Stimulated activated CD4-positive, alpha-beta T cell treated with anti-CD3 and anti-CD28 coated beads, Interleukin-4, amount 100 ng/mL, for 4 hours (primary cell): ENCODE data around the gene NMUR1.
"Not testable (repeated sequence)": the region's sequence is repeated elsewhere in the genome, so short reads cannot be mapped to it uniquely, and the experiment has no call there.

Source experiments
- DNase-seq, 2 experiments: peaks; one replicate each; pipeline ENCODE4 v3.0.0-alpha.2; 2020

Gene NMUR1, protein sequence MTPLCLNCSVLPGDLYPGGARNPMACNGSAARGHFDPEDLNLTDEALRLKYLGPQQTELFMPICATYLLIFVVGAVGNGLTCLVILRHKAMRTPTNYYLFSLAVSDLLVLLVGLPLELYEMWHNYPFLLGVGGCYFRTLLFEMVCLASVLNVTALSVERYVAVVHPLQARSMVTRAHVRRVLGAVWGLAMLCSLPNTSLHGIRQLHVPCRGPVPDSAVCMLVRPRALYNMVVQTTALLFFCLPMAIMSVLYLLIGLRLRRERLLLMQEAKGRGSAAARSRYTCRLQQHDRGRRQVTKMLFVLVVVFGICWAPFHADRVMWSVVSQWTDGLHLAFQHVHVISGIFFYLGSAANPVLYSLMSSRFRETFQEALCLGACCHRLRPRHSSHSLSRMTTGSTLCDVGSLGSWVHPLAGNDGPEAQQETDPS

DNA sequence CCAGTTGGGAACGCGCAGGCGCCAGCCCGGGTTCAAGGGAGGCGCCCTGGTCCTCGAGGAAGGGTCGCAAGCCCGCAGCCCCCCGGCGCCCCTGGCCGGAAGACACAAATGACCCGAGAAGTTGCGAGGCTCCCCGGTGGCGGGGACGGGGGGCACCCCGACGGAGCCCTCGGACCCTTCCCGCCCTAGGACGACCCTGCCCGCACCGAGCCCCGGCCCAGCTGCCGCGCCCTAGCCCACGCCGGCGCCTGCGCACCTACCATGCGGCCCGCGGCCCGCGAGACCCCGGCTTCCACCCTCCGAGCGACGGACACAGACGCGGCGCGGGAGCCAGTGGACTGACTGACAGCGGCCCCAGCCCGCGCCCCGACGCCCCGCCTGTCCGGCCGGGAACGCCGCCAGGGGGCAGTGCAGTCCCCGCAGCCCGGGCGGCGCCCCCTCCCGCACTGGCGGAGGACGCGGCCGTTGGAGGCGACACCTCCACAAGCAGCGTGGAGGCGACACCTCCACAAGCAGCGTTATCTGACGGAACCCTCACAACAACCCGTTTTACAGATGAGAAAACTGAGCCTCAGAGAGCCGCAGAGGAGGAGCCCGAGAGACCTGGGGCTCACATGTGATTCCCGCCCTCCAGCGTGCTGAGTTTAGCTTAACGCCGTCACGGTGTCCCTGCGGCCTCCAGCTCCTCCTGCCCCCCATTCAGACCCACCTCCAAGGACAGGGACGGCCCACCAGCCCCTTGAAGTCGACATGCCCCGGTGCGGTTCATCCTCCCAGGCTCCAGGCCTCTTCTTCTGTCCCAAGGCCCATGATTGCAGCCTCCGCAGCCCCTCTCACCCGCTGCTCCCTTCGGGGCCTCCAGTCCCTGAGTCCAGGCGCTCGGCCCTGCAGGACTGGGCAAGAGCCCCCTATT lies at the start of gene NMUR1:
Gene NMUR1 (minus strand): TSS at position 347 of the 913 bp plus-strand sequence. CDS start 84 bp downstream, at position 263.
- peak; percentile 54 to 72 for DNase-seq

DNA sequence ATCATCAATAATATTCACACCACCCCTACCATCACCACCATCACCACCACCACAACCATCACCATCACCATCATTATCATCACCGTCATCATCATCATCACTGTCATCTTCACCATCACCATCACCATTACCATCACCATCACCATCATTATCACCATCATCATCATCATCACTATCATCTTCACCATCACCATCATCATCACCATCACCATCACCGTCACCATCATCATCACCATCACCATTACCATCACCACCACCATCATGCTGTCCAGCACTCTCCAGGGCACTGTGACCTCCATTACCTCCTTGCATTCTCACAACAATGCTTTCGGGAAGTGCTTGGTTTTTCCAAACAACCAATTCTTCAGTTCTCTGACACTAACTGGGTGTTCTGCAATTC lies 49.3 kb upstream of the NMUR1 start:
- DNase-seq = no peak

DNA sequence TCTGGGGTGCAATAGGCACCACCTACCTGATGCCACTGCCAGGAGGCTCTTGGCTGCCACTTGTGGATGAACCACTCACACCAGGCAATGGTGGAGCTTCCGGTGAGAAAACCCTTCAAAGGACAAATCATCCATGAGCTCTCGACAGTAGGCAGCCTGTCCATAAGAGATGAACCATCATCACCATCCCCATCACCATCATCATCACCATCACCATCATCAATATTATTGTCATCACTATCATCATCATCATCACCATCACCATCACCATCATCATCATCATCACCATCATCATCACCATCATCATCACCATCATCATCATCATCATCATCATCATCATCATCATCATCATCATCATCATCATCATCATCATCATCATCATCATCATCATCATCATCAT lies 48.4 kb upstream of the NMUR1 start:
- DNase-seq = not testable (repeated sequence)

DNA sequence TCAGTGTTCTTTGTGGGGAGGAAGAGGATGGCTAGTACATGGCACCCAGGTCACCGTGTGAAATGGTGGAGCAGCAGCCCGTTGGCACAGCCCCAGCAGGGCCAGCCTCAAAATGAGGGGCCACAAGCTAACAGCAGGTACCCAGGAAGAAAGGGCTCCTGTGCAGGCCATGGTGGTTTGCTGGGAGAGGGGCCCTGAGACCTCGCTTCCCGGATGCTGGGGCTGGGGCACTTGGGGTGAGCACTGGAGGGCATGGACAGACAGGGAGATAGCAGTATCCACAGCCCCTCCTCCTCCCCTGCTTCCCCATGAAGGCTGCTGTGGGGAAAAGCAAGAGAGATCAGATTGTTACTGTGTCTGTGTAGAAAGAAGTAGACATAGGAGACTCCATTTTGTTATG lies 46.2 kb upstream of the NMUR1 start:
- no peak for DNase-seq

DNA sequence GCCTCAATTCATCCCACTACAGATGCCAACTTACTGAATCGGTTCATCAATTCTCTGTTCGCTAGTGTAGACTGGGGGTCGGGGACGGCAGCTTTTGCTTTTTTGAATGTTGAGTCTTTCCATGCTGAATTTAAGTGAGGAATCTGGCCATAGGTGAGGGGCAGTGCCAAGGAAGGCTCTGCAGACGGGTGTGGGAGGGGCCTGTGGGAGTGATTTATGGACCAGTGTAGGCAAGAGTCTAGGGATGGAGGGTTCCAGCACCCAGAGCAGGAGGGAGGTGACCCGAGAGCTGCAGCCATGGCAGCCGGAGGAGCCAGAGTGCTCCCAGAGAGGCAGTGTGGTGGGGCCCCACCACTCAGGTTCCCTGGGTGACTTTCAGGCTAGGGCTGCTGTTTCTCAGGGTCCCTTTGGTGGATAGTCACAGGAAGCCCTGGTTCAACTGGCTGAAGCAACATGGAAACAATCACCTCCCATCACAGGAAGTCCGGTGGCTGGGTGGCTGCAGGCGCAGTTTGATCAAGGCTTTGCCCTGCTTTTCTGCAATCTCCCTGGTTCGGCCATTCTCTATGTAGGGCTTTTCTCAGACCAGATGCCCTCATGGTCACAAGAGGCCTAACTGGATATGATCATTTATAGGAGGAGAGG lies 45.5 kb upstream of the NMUR1 start:
- no peak for DNase-seq

DNA sequence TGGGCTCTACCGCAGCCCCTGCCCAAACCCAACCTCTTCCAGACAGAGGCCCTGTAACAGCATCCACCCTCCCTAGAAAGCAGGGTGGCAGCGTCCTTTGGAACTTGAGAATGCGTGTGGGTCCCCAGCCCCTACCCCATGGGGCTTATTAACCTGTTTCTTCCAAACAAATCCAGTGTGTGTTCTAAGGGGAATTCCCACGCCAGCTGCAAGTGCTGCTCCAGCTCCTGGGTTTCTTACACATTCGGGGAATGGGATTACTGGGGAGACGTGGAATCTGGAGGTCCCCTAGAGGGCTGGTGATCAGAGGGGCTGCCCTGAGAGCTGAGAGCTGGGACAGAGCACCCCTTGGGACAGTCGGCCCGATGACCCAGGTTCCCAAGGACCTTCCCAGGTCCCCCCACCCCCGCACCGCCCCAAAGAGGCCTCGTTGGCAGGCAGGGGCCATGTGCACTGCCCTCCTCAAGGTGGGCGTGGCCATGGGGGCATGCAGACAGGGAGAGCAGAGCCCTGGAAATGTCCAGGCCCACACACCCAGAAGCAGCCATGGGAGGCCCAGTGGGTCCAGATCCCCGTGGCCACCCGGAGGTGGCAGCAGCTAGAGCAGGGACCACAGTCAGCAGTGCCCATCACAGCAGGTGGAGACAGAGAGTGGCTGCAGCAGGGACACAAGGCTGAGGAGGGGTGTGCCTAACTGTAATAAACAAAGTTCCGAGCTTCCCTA lies 43.6 kb upstream of the NMUR1 start:
- DNase-seq = no peak

DNA sequence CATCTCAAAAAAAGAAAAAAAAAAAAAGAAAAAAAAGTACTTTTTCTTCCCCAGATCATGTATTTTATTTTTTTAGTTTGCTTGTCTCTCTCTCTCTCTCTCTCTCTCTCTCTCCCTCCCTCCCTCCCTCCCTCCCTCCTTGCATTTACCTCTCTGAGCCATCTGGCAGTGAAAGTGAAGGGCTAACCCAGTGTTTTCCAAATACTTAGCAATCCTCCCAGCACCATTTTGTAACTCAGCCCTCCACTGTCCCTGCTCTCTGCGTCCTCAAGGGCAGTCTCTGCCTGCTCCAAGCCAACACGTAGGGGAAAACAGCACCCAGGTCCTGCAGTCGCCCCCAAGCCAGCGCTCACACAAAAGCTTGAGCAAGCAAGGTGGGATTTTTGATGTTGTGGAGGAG lies 42.9 kb upstream of the NMUR1 start:
- no peak for DNase-seq

DNA sequence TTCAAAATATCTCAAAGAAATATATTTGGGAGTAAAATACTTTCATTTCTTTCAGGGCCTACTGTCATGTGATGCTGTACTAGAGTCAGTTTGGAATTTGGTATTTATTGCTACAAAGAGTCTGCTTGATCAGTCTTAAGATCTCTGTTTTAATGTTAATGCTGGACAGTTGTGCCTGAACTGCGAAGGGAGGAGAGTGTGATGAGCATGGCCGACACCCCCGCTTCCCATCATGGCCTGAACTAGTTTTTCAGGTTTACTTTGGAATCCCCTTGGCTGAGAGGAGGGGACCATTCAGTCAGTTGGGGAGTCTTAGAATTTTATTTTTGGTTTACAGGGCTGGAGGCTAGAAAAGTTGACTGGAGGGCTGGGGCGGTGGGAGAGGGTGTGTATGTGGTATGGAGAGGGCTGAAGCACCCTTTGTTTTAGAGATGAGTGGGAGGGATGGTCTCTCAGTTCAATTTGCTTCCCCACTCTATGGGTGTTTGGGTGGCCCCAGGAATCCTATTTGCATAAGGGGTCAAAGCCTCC lies 41.5 kb upstream of the NMUR1 start:
- DNase-seq = no peak

DNA sequence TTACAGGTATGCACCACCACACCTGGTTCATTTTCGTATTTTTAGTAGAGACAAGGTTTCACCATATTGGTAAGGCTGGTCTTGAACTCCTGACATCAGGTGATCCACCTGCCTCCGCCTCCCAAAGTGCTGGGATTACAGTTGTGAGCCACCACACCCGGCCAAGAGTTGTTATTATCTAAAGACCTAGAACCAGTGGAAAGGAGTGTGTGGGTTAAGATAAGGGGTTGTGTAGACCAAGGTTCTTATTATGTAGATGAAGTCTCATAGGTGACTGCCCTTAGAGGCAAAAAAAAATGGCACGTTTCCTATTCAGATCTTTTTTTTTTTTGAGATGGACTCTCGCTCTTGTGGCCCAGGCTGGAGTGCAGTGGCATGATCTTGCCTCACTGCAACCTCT lies 40.7 kb upstream of the NMUR1 start:
- not testable (repeated sequence) for DNase-seq

DNA sequence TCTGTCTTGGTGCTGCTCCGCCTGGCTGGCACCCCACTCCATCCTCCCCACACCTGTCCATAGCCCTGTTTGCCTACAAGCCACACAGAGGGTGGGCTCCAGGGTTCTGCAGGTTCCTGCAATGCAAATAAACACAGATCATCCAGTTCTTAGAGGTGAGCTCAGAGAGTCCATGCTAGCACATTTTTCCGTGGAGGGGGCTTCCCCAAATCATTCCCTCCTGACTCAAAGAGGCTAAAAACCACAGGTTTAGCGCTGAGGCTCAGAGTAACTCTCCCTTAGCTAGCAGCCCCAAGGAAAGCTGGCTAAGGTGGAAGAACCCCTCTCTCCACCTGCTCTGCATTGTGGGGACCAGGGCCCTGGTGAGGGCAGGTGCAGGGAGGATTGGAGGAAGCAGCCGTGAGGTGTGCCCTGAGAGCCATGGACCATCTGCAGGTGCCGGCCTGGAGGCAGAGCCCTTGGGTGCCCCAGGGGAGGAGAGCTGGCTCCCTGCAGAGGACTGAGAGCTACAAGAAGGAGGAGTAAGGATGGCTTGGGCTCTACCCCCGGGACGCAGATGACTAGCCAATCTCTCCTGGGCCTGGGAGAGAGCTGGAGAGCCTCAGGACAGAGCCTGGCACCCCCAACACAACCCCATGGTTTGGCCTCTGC lies 38.7 kb upstream of the NMUR1 start:
- no peak for DNase-seq

DNA sequence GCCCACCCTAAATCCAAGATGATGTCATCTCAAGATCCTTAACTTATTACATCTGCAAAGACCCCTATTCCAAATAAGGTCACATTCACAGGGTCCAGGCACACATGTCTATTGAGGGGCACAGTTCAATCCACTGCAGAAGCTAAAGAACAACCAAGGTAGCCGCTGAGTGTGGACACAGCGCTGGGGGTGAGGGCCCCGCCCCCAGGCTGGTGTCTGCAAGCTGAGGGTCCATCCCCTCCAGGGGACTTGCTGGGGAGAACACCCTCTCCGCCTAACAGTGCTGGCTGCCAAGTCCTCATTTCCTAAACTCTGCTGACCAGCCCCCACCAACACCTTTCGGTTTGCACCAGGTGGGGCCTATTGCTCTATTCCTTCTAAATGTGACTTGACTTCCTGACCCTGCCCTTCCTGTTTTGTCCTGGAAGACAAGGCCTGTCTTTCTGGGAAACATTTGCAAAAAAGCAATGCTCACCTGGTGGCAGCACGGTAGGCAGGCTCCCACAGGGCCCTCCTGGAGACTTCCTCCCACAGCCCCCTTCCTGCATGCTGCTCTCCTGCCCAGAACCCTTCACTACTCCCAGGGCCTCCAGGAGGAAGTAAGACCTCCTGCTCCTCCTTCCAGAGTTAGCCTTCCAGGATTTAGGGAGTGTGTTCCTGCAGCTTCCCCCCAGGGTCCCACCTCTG lies 38.0 kb upstream of the NMUR1 start:
- DNase-seq = no peak

DNA sequence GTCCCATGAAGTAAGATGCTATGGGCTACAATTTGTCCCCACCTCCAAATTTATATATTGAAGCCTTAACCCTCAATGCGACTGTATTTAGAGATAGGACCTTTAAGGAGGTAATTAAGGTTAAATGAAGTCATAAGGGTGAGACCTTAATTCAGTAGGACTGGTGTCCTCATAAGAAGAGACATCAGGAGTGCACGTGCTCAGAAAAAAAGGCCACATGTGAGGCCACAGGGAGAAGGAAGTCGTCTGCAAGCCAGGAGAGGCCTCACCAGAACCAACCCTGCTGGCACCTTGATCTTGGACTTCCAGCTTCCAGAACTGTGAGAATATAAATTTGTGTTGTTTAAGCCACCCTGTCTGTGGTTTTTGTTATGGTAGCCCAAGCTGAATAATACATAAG lies 36.9 kb upstream of the NMUR1 start:
- DNase-seq = no peak

DNA sequence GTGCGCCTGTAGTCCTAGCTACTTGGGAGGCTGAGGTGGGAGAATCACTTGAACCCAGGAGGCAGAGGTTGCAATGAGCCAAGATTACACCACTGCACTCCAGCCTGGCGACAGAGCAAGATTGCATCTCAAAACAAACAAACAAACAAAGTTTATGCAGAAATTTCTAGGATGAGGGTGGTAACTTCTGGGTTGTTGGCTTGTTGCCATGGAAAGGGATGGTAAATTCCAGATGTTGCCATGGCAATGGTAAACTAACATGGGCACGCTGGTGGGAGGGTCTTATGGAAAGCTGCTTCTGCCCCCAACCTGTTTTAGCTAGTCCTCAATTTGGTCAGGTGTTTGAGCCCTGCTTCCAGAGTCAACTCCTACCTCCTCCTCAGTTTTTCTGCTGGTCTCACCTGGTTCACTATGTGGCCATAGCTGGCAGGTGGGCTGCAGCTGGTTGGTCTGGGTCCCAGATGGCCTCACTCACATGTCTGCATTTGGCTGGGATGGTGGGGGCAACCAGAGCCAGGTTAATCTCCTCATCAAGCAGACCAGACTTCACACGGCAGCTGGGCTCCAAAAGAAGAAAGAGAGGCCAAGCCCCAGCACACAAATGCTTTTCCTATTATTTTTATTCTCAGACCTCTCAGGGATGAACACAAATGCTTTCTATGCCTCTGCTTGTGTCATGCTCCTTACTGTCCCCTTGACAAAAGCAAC lies 35.8 kb upstream of the NMUR1 start:
- DNase-seq = no peak

DNA sequence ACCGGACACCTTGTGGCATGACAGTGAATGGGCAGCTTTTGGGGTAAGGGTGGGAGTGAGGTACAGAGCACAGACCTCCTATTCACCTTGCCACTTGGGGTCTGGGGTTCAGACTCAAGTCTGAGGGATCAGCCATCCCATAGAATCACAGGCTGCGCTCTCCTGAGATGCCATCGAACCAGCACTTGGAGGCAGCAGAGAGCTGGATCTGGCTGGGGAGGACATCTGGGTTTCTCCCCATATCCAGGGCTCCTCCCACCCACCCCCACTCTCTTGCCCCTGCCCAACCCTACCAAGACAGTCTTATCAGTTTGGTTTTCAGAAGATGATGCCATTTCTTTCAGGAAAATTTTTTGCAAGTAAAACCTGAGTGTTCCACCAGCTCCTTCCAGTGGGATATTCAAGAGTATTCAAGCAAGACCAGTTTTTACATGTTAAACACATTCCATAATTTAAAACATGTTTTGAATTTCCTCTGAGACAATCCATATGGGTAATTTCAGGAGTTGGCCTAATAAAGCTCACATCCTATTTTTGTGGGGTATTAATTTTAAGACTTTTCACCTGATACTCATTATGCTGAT lies 33.2 kb upstream of the NMUR1 start:
- DNase-seq = no peak

DNA sequence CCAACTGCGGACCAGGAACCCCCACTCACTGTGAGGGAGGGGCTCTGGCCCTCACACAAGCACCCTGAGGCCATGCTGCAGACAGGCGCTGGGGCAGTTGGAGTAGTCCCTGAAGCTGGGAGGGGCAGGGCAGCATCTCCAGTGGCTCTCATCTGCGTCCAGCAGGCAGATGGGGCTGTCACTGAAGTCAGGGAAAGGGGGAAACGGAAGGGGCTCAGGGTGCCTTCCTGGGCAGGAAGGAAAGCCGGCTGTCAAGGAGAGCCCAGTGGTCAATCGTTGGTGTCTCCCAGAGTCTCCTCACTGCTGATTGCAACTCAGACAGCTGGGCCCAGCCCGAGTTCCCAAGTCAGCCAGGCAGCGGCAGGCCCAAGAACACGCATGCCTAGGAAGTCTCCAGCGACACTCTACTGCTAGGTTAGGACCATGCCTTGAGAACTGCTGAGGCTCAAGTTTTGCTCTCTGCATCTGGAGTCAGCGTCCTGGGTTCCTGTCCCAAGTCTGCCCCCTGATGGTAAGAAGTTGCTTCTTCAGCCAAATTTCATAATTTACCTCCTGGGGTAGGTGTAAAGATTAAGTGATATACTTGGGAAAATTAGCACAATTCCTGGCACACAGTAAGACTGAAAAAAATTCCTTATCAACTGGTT lies 27.4 kb upstream of the NMUR1 start:
- DNase-seq = peak; percentile 25 to 44

DNA sequence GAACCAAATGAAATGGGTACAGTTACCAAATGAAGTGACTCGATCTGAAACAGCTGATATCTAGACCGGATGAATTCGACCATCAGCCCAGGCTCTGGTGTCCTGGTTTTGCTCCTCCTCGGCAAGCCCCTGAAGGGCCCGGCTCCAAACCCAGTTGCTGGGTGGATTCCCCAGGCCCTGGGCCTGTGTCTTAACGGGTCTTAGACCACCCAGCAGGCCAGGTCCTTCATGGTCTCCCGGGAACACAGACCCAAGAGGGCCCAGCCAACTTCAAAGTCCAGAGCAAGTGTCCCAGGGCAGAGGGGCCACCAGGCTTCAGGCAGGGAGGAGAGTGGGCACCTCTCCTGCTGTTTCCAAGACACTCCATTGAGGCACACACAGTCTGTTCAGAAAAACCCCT lies 26.7 kb upstream of the NMUR1 start:
- no peak for DNase-seq

DNA sequence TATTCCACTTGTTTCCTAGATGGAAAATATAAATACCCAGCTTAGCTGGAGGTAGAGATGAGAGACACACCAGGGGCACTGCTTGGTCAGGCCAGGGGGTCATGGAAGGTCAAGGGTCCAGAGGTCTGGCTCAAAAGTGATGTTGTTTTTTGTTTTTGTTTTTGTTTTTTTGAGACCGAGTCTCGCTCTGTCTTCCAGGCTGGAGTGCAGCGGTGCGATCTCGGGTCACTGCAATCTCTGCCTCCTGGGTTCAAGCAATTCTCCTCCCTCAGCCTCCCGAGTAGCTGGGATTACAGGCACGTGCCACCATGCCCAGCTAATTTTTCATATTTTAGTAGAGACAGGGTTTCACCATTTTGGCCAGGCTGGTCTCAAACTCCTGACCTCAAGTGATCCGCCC lies 26.3 kb upstream of the NMUR1 start:
- DNase-seq = not testable (repeated sequence)

DNA sequence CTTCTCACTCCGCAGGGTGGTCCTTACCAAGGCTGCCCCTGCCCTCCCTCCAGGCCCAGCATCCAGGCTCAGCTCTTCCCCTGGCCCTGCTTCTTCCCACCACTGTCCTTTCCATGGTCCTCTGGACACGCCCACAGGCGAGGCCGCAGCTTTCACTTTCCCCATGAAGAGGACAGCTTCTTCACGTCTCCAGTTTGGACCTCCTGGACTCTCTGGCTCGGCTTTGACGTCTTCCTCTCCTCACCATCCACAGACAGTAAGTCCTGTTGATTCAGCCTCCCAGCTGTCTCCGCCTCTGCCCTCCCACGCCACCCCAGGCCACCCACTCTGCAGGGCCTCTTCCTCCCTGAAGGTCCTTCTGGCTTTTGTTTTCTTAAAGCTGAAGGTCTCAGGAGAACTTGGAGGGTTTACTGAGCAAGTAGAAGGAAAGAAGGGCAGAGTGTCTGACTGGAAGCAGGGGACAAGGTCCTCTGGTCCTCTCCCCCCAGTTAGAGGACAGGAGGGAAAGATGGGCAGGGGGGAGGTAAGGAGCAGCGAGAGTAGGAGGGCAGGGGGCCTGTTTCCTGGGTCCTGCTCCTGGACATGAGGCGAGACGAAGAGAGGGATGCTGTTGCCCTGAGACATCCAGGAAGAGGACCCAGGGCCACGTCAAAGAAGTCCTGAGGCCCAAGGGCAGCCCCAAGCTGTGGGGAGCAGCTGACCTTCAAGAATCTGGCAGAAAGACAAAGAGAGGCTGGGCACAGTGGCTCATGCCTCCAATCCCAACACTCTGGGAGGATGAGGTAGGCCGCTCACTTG lies 24.7 kb upstream of the NMUR1 start:
- DNase-seq = no peak

DNA sequence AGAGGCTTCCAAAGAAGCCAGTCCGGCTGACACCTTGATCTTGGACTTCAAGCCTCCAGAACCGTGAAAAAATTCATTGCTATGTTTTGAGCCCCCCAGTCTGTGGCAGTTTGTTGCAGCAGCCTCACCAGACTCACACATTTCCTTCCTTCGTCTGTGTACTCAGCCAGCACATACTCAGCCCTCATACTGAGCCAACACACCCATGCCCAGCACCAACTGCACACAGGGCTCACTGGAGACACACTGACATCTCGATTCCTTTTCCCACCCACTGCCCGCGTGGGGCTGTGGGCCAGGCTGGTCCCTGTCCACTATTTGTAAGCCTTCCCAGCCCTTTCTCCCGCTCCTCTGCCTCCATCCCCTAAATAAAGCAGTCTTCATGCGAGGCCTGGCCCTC lies 24.1 kb upstream of the NMUR1 start:
- DNase-seq = no peak
